Measurements from ENCODE around the gene POR.

POR gene

GRCh38 chr7:75979759-75980429 is 64.9 kb downstream of the POR start:
- no peak for DNase-seq

GRCh38 chr7:75980430-75981202 is 65.7 kb downstream of the POR start:
- DNase-seq, result no peak

DNA sequence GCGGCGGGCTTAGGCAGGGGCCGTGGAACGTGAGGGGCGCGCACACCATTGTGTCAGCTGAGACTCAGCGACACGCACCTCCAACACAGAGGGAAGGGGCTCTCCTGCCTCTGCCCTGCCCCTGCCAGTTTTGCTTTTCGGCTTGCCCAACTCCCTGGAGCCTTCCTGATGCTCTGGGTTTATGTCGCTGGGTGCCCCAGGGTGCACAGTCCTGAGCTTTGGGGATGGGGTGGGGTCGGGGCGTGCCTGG is 66.2 kb downstream of the POR start:
- DNase-seq, result no peak

GRCh38 chr7:75981453-75982305 is 66.7 kb downstream of the POR start:
- DNase-seq, result no peak

DNA sequence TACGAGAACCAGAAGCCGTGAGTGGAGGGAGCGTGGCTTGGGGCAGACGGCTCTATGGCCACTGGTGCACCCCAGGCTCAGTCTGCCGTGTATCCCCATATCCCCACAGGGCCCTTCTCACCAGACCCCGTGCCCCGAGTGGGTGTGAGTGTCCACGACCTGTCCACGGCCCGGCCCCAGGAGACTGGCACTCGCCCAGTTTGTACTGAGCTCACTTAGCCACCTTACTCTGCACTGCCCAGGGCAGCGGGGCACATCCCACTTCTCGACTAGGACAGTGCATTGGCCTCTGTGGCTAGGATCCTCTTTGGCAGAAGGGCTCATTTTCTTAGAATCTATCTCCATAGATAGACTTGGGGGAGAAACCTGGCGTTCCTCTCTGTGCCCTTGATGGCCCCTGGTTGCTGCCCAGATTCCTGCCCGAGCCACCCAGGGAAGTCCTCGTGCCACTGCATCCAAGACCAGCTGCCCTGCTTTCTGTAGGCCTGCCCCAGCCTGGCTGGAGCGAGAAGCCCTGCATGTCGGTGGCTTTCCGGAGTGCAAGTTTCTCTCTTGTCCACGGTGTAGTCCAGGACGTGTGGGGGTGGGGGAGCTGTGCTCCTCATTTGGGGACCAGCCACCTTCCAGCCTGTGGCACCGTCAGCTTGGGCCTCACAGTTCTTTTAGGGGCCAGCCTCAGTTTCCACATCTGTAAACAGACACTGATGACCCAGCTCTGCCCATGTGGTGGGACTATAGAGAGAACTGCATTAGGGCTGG is 67.5 kb downstream of the POR start:
- DNase-seq, result no peak

DNA sequence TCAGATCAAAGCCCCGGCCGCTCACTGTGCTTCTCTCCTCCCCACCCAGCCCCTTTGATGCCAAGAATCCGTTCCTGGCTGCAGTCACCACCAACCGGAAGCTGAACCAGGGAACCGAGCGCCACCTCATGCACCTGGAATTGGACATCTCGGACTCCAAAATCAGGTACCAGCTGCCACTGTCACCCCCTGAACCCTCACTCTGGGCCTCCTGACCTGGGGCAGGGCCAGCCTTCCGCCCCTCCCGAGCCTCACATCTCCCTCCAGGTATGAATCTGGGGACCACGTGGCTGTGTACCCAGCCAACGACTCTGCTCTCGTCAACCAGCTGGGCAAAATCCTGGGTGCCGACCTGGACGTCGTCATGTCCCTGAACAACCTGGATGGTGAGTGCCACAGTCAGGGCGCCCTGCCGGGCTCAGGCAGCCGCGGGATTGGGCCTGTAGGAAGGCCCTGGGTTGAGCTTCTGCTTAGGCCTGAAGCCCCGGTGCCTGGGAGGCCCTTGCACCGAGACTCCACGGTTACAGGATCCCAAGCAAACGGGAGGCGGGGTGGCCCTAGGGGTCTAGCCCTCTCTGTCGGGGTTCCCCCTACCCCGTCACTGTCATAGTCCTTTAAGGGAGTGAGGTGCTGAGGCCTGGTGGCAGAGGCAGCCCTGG is 68.6 kb downstream of the POR start:
- no peak for DNase-seq

GRCh38 chr7:75984130-75985008 is 69.4 kb downstream of the POR start:
- DNase-seq, result no peak

DNA sequence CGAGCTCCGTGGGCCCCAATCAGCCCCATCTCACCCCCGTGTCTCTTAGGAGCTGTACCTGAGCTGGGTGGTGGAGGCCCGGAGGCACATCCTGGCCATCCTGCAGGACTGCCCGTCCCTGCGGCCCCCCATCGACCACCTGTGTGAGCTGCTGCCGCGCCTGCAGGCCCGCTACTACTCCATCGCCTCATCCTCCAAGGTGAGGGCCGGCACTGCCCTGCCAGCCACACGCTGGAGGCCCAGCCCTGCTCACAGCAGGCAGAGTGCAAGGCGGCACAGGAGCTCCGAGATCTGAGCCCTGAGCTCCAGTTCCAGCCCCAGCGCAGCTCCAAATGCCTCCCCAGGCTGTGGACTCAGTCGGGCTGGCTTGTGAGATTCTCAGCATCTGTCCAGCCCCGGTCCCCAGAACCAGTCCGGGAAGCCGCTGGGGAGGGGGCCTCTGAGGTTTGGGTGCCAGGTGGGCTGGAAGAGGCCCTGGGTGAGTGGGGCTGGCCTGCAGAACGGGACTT is 70.1 kb downstream of the POR start:
- no peak for DNase-seq

- DNase-seq, result no peak
Observed at GRCh38 chr7:75985518-75986146, 70.7 kb downstream of the POR start.

- DNase-seq, result no peak
Observed at GRCh38 chr7:75986147-75986781, 71.3 kb downstream of the POR start.

- no peak for DNase-seq
Observed at GRCh38 chr7:75987026-75987804, 72.3 kb downstream of the POR start.

DNA sequence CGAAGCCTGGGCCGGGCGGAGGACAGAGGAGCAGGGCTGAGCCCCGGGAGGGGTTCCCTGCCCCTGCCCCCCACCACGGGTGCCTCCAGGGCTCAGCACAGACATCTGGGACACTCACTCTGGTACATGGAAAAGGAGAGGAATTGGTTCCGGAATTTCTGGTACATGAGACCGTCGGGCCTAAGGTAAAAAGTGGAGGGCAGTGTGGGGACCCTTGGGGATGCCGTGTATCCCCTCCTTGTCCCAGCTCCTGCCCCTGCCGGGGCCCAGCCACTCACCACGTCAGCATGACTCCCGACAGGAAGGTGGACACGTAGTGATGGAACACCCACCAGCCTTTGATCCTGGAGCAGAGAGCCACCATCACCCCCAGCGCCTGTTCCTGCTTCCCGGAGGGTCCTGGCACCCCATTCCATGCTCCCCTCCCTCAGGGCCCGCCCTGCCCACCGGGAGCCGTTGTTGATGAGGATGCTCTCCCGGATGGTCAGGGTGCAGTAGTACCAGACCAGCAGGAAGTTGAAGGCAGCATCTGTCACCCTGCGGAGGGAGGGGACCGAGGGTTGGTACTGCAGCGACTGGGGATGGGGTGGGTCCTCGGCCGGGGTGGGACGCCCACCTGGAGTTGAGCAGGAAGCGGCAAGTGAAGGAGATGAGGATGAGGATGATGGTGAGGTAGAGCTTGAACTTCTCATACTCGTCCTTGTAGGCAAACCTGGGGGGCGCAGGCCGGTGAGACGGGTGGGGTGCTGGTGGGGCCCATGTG is 73.0 kb downstream of the POR start:
- no peak for DNase-seq

- DNase-seq, result no peak
Observed at GRCh38 chr7:75988568-75989499, 73.9 kb downstream of the POR start.

- no peak for DNase-seq
Observed at GRCh38 chr7:75989500-75990388, 74.8 kb downstream of the POR start.

- no peak for DNase-seq
Observed at GRCh38 chr7:75991531-75992082, 76.7 kb downstream of the POR start.
